G401 (cell line): ENCODE data around the gene OTUD3. TPM values are rescaled to one million over a fixed set of nuclear protein-coding genes. Genes with fewer than 3 reads are reported as not detected.
"Not testable (repeated sequence)": the region's sequence is repeated elsewhere in the genome, so short reads cannot be mapped to it uniquely, and the experiment has no call there.

Experiments
- DNase-seq: peaks from one replicate; pipeline ENCODE4 v3.0.0-alpha.2; 2015; ENCODE audit warnings: low spot score
- in situ Hi-C: cut with HindIII; loops from 2 replicates; pipeline ENCODE4 v1.10.0; 2016; ENCODE audit warnings: low sequenced_read_pairs, mixed read lengths
- total RNA-seq: library from RNA; depleted of rRNA; stranded (reverse); fragments of >200 nt; shearing (Covaris generic); gene quantifications from 2 replicates; pipeline ENCODE4 v1.2.3, GENCODE V29; 2014; rRNA removed

OTUD3 gene, protein sequence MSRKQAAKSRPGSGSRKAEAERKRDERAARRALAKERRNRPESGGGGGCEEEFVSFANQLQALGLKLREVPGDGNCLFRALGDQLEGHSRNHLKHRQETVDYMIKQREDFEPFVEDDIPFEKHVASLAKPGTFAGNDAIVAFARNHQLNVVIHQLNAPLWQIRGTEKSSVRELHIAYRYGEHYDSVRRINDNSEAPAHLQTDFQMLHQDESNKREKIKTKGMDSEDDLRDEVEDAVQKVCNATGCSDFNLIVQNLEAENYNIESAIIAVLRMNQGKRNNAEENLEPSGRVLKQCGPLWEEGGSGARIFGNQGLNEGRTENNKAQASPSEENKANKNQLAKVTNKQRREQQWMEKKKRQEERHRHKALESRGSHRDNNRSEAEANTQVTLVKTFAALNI
- total RNA-seq, result 4.4 and 8.8 TPM in 2 replicates

GRCh38 chr1:19882111-19883071 lies at the start of gene OTUD3:
Gene OTUD3 (plus strand): TSS chr1:19882395. CDS start chr1:19882514, 119 bp downstream.
- in situ Hi-C loops, result no loop called here
- peak; percentile 98 for DNase-seq

DNA sequence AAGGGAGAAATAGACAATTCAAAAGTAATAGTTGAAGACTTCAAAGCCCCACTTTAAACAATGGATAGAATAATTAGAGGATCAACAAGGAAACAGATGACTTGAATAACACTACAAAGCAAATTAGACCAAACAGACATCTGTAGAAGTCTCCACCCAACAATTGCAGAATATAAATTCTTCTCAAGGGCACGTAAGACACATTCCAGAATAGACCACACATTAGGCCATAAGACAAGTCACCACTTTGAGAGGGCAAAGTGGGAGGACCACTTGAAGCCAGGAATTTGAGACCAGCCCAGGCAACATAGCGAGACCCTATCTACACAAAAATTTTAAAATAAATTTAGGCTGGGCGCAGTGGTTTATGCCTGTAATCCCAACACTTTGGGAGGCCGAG lies 46.6 kb upstream of the OTUD3 start:
- in situ Hi-C loops, result no loop called here
- DNase-seq, result no peak

GRCh38 chr1:19837866-19838265 lies 44.3 kb upstream of the OTUD3 start:
- no peak for DNase-seq
- in situ Hi-C loops, result no loop called here

- in situ Hi-C loops, result no loop called here
- DNase-seq, result no peak
These were observed 42.0 kb upstream of the OTUD3 start for GRCh38 chr1:19840228-19840627.

- in situ Hi-C loops, result no loop called here
- no peak for DNase-seq
These were observed 37.3 kb upstream of the OTUD3 start for GRCh38 chr1:19844731-19845495.

DNA sequence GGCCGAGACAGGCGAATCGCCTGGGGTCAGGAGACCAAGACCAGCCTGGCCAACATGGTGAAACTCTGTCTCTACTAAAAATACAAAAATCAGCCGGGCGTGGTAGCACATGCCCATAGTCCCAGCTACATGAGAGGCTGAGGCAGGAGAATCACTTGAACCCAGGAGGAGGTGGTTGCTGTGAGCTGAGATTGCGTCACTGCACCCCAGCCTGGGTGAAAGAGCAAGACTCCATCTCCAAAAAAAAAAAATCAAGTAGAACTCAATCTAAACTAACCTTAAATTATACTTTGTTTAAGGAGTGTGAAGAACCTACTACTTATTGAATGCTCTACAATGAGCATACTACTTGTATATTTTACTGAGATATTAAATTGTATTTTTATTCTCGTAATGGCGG lies 36.6 kb upstream of the OTUD3 start:
- in situ Hi-C loops, result no loop called here

GRCh38 chr1:19846338-19846737 lies 35.9 kb upstream of the OTUD3 start:
- in situ Hi-C loops, result no loop called here
- no peak for DNase-seq

More for the DNA sequence above, 36.6 kb upstream of the OTUD3 start:
- no peak for DNase-seq

- in situ Hi-C loops, DNase-seq: not testable (repeated sequence)
These were observed 34.9 kb upstream of the OTUD3 start for GRCh38 chr1:19847334-19847733.

DNA sequence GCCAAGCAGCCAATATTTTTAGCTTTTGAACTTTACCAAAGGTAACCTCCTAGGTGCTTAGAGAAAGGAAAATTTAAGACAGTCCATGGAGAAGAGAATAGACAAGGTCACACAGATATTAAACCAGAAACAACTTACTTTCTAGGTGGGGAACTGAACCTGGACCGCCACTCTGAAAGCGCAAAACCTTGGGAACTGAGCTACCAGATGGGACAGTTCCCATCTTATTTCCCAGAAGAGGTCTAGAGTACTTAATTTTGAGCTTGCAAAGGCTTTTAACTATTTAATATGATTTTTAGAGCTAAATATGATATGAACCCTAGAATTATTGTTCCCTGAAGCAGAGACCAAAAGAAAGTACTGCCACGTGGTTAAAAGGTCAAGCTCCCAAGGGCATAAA lies 32.9 kb upstream of the OTUD3 start:
- DNase-seq, in situ Hi-C loops: not testable (repeated sequence)

DNA sequence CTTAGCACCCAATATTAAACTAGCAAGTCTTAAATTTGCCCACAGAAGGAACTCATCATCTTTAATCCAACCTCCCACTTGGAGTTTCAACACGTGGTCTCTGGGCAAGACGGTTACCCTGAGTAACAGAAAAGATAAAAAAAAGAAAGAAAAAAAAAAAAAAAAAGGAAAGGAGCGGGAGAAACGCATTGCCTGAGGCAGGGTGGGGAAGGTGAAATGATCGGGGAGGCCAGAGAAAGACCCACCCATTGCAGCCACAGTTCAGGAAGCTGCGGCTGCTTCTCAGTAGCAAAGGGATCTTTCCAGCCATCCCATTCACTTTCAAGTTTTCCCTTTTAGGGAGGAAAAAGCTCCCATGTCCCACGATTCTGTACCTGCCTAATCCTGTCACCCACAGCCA lies 32.0 kb upstream of the OTUD3 start:
- DNase-seq, result no peak
- in situ Hi-C loops, result no loop called here

DNA sequence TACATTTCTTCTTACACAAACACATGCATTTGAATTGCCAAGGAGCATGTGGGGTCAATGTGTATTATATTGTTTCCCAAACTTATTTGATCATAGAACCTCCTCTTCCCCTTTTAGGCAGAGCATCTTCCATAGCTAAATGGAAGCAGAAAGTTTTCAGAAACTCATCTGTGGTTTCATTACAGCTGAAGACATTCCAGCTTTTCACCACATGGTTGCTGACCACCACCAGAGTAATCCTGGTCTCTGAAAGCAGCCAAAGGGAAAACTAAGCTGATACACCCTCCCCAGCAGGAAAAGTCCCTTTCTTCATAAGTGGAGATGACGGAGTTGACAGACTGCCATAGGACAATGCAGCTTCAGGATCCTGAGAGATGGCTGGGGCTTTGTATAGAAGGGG lies 30.2 kb upstream of the OTUD3 start:
- DNase-seq, result no peak
- in situ Hi-C loops, result no loop called here

- in situ Hi-C loops, result no loop called here
- no peak for DNase-seq
These were observed 27.3 kb upstream of the OTUD3 start for GRCh38 chr1:19854866-19855265.

- in situ Hi-C loops, result no loop called here
These were observed 23.3 kb upstream of the OTUD3 start for GRCh38 chr1:19858893-19859292.

DNA sequence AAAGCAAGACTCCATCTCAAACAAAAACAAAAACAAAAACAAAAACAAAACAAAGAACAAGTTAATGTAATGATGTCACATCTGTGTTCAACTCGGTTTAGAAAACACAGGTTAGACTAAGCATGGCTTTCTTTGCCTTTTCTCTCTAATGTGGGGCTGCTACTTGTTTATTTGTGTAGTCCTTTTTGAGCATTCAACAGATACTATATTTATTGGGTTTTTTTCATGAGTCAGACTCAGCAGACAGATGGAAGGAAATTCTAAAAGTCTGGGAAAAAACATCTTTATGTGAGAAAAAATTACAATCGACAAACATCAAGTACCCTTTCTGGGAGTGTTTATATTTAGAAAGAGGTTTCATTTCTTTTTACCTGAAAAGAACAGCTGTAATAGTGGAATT lies 22.3 kb upstream of the OTUD3 start:
- in situ Hi-C loops, result no loop called here
- DNase-seq, result no peak

More at GRCh38 chr1:19858893-19859292, 23.3 kb upstream of the OTUD3 start:
- no peak for DNase-seq

DNA sequence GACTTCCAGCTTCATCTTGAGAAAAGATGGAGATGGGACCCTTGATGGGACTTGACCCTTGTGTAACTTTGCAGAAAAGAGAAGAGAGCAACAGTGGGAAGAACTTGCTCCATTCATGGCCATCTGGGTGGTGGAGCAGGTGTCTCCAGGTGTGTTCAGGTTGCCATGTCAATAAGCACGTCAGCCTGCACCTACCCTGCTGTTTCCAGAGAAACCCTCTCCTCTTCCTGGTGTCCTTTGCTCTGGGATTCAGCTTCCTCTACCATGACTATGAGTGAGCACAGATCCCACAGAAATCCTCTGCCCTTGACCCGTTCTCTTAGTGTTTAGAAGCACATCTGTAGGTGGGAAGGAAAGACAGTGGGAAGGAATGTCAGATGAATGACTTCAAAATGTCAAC lies 21.8 kb upstream of the OTUD3 start:
- in situ Hi-C loops, result no loop called here
- no peak for DNase-seq

- no peak for DNase-seq
- in situ Hi-C loops, result no loop called here
These were observed 21.2 kb upstream of the OTUD3 start for GRCh38 chr1:19861034-19861433.

GRCh38 chr1:19861842-19862530 lies 20.2 kb upstream of the OTUD3 start:
- no peak for DNase-seq
- in situ Hi-C loops, result no loop called here

DNA sequence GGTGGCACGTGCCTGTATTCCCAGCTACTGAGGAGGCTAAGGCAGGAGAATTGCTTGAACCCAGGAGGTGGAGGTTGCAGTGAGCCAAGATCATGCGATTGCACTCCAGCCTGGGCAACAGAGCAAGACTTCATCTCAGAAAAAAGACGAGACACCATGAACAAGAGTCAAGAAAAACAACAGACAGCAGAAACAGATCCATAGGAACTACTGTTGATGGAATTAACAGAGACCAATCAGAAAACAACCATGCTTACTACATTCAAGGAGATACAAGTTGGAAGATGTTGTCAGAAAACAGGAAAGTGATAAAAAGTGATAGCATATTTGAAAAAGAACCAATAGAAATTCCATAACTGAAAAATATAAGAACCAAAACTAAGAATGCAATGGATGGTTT lies 19.3 kb upstream of the OTUD3 start:
- no peak for DNase-seq
- in situ Hi-C loops, result no loop called here
